K562 (cell line): ENCODE measurements around the gene GATB. TPM values are rescaled to one million over a fixed set of nuclear protein-coding genes. Genes with fewer than 3 reads are reported as not detected.

Experiments used
- ATAC-seq: fragments of 200-7000 bp; cut with Tn5 transposase; 3 replicates; pipeline ENCODE4 v1.9.1; 2020; ENCODE audit warnings: moderate library complexity
- BruUV-seq: library from RNA; stranded (reverse); fragments of 400-500 nt; replicated peaks from 2 replicates; lab custom pipeline; 2021; lab: Mats Ljungman, UMichigan
- CTCF ChIA-PET: fragments of 300-600 bp; formaldehyde crosslinking; extraction: SDS; loops from one replicate; lab custom pipeline; 2021; ENCODE audit warnings: low intra/inter-chr PET ratio; lab: Yijun Ruan, JAX
- POLR2A ChIA-PET: fragments of 300-600, 350-650 bp; sonication (Branson Sonifier 250); formaldehyde crosslinking; extraction: SDS; loops from one replicate; lab custom pipeline; 2021; ENCODE audit warnings: antibody characterized with exemption, inconsistent platforms; lab: Yijun Ruan, JAX
- DNase-seq, 4 experiments: peaks; one replicate each; pipeline versions ENCODE4 v3.0.0 to v3.0.0-alpha.2; 2011 to 2018; ENCODE audit warnings: low spot score in 3 of 4, mixed read lengths in 3 of 4; ENCODE audit errors: extremely low read depth in 1 of 4
- FAIRE-seq: peaks from 2 replicates; lab custom pipeline; 2011; peaks lifted over from hg19 to GRCh38; lab: Jason Lieb, UNC
- H2AFZ ChIP-seq: 2 replicates; pipeline ENCODE4 v1.6.0; 2011; ENCODE audit warnings: low read depth, low read length, control low read depth, inconsistent platforms
- H3K27ac ChIP-seq: fragments of 200-600 bp; 3 replicates; pipeline ENCODE4 v1.8.0; 2011; ENCODE audit warnings: low read depth, mild to moderate bottlenecking, control low read depth, inconsistent platforms, low read length, moderate library complexity, mixed read lengths; ENCODE audit errors: extremely low read depth
- H3K27me3 ChIP-seq, 2 experiments: fragments of 300-600 bp in 1 of 2; 2 replicates in 1 of 2; 3 replicates in 1 of 2; pipeline versions ENCODE4 v1.6.0 to v1.8.0; 2011; ENCODE audit warnings: inconsistent platforms in 2 of 2, low read length in 2 of 2, mild to moderate bottlenecking in 1 of 2, mixed read lengths in 1 of 2, moderate library complexity in 1 of 2; ENCODE audit not compliant: control insufficient read depth in 2 of 2, insufficient read depth in 2 of 2
- H3K36me3 ChIP-seq: fragments of 300-600 bp; 3 replicates; pipeline ENCODE4 v1.8.0; 2011; ENCODE audit warnings: mild to moderate bottlenecking, low read length, inconsistent platforms; ENCODE audit not compliant: control insufficient read depth, insufficient read depth
- H3K4me1 ChIP-seq, 2 experiments: fragments of 200-600 bp in 1 of 2; replicated peaks in 1 of 2; 2 replicates in 1 of 2; 3 replicates in 1 of 2; pipeline versions ENCODE4 v1.5.1 to v1.8.0; 2011; ENCODE audit warnings: inconsistent platforms in 2 of 2, low read length in 2 of 2, mild to moderate bottlenecking in 1 of 2, mixed read lengths in 1 of 2, moderate library complexity in 1 of 2; ENCODE audit not compliant: control insufficient read depth in 2 of 2, insufficient read depth in 2 of 2
- H3K4me2 ChIP-seq: 2 replicates; pipeline ENCODE4 v1.6.1; 2011; ENCODE audit warnings: low read length, control low read depth, inconsistent platforms, mixed read lengths; ENCODE audit not compliant: insufficient read depth
- H3K4me3 ChIP-seq: fragments of 200-600 bp; sonication (generic), shearing (Covaris generic); 2 replicates; pipeline ENCODE4 v1.5.1; 2016; ENCODE audit warnings: control low read depth, inconsistent platforms
- H3K79me2 ChIP-seq: fragments of 200-600 bp; 3 replicates; pipeline ENCODE4 v1.8.0; 2011; ENCODE audit warnings: low read length, inconsistent platforms; ENCODE audit not compliant: control insufficient read depth, insufficient read depth
- H3K9ac ChIP-seq, 2 experiments: 2 replicates each; pipeline versions ENCODE4 v1.6.0 to v1.6.1; 2011; ENCODE audit warnings: low read depth in 2 of 2, low read length in 2 of 2, control low read depth in 1 of 2, inconsistent platforms in 1 of 2, mild to moderate bottlenecking in 1 of 2, mixed read lengths in 1 of 2; ENCODE audit not compliant: insufficient read depth in 1 of 2
- H3K9me1 ChIP-seq: one replicate; pipeline ENCODE4 v1.6.0; 2011; ENCODE audit warnings: inconsistent platforms, mild to moderate bottlenecking, low read length, moderate library complexity; ENCODE audit not compliant: control insufficient read depth, insufficient read depth
- H3K9me3 ChIP-seq: replicated peaks from 2 replicates; pipeline ENCODE4 v1.5.1; 2011; ENCODE audit warnings: low read depth, low read length, inconsistent platforms; ENCODE audit not compliant: control insufficient read depth, insufficient read depth
- H4K20me1 ChIP-seq: replicated peaks from 2 replicates; pipeline ENCODE4 v1.6.1; 2011; ENCODE audit warnings: low read length, inconsistent platforms, mixed read lengths; ENCODE audit not compliant: control insufficient read depth, insufficient read depth
- ATF2 ChIP-seq: sonication (generic); formaldehyde crosslinking; IDR thresholded peaks from 2 replicates; pipeline ENCODE4 v1.8.1; 2022; ENCODE audit warnings: missing genetic modification reagents
- ERF ChIP-seq: fragments of 450-650 bp; formaldehyde crosslinking; IDR thresholded peaks from 2 replicates; pipeline ENCODE4 v1.4.0; 2020; ENCODE audit warnings: mild to moderate bottlenecking, mixed read lengths
- MEF2A ChIP-seq: IDR thresholded peaks from 2 replicates; pipeline ENCODE4 v1.6.1; 2011; ENCODE audit warnings: low read depth, mild to moderate bottlenecking, low read length, moderate library complexity; ENCODE audit not compliant: control insufficient read depth
- POLR2AphosphoS5 ChIP-seq: IDR thresholded peaks from 2 replicates; pipeline ENCODE4 v1.6.1; 2011; ENCODE audit warnings: mild to moderate bottlenecking, low read depth, low read length, moderate library complexity; ENCODE audit not compliant: control insufficient read depth, insufficient read depth
- PURB ChIP-seq: sonication (generic); formaldehyde crosslinking; IDR thresholded peaks from 2 replicates; pipeline ENCODE4 v1.9.0; 2021; ENCODE audit warnings: low read depth, mild to moderate bottlenecking, missing genetic modification reagents
- RB1 ChIP-seq: fragments of 450-650 bp; IDR thresholded peaks from 2 replicates; pipeline ENCODE4 v1.6.1; 2017; ENCODE audit warnings: low read depth, mild to moderate bottlenecking
- ZNF224 ChIP-seq: sonication (generic); formaldehyde crosslinking; IDR thresholded peaks from 2 replicates; pipeline ENCODE4 v1.8.0; 2022; ENCODE audit warnings: mild to moderate bottlenecking, missing genetic modification reagents
- ZNF263 ChIP-seq: sonication (generic); formaldehyde crosslinking; IDR thresholded peaks from 2 replicates; pipeline ENCODE4 v1.8.0; 2022; ENCODE audit warnings: mild to moderate bottlenecking, missing genetic modification reagents, borderline replicate concordance
- WGBS: fragments of 100-300 bp; shearing (Covaris generic); methylation state at CpG from one replicate; pipeline ENCODE4 v1.1.6; 2016; ENCODE audit warnings: low coverage, mixed read lengths; ENCODE audit not compliant: insufficient coverage; ENCODE audit errors: missing lambda C conversion rate; 5-methylcytosine and 5-hydroxymethylcytosine counted together
- in situ Hi-C: fragments of 300-500 bp; cut with MboI; formaldehyde crosslinking; loops from 4 replicates; pipeline ENCODE4 v1.15.0; 2018; ENCODE audit warnings: inconsistent platforms, mixed read lengths
- intact Hi-C: fragments of 100-400 bp; cut with micrococcal nuclease; formaldehyde crosslinking; loops from 2 replicates; pipeline ENCODE4 v1.14.2; 2022
- polyA plus RNA-seq, 8 experiments: library from polyadenylated mRNA; depleted of rRNA in 4 of 8; stranded (reverse) in 5 of 8; unstranded in 3 of 8; fragments of >200 nt; fragmentation: Nextera tagmentation in 2 of 8; fragmentation: Illumina TruSeq in 1 of 8; extraction: Ambion mirVana in 2 of 8; extraction: Trizol in 1 of 8; gene quantifications; 2 replicates each; pipeline versions ENCODE4 v1.2.1 to v1.2.3, GENCODE V29; 2011 to 2014; ENCODE audit warnings: inconsistent platforms in 1 of 8, missing spikeins in 1 of 8
- total RNA-seq, 7 experiments: library from RNA; depleted of rRNA in 6 of 7; stranded (reverse); fragments of >200 nt in 6 of 7; fragmentation: Illumina TruSeq in 2 of 7; extraction: Trizol in 2 of 7; gene quantifications; 2 replicates each; pipeline versions ENCODE4 v1.2.1 to v1.2.3, GENCODE V29; 2011 to 2021; ENCODE audit warnings: low replicate concordance in 1 of 7
- TF ChIP-seq, protein P1 (sequence below), 2 experiments: fragments of 450-650 bp in 1 of 2; sonication (generic) in 1 of 2; formaldehyde crosslinking in 1 of 2; IDR thresholded peaks; 2 replicates each; pipeline versions ENCODE4 v1.7.1 to v1.9.0; 2016 to 2022; ENCODE audit warnings: inconsistent platforms in 1 of 2, mild to moderate bottlenecking in 1 of 2, missing genetic modification reagents in 1 of 2
- TF ChIP-seq, protein P2 (sequence below): fragments of 450-650 bp; conservative IDR thresholded peaks from 2 replicates; pipeline ENCODE4 v1.6.1; 2016; ENCODE audit warnings: missing genetic modification characterization, low read depth, mild to moderate bottlenecking, control low read depth, missing compliant biosample characterization

Gene GATB
- total and polyA plus RNA-seq, 9 of the 15 experiments (the other 6 are each of a cell fraction or from before 2014, with no cell fraction given) = 15.3 to 31.8 (median 26.2) TPM

GRCh38 chr4:151721916-151722315, 38.9 kb downstream of the GATB start:
- Histone ChIP-seq H3K79me2 (no peaks in the 10 kb centered on the region), H3K9me3 (no peaks in the 10 kb centered on the region), H3K9ac (no peak overlapping the region), H3K4me1 (no peaks in the 10 kb centered on the region), H2AFZ (no peak overlapping the region), H3K4me2 (no peak overlapping the region), H3K9me1 (no peaks in the 10 kb centered on the region), H4K20me1 (no peaks in the 10 kb centered on the region), H3K27me3 (no peaks in the 10 kb centered on the region), H3K4me3 (no peak overlapping the region), H3K27ac (no peak overlapping the region), H3K36me3 (no peaks in the 10 kb centered on the region; the same call in 2 of the 3 replicates)
- in situ Hi-C loops (no loop called here), intact Hi-C loops (no loop called here)
- POLR2A ChIA-PET = interaction anchor here (1.1 kb wide), 1 partner anchor 9 kb away, joined by 4 read pairs; no protein-coding TSS in a partner anchor
- no TSS peak for BruUV-seq
- 72% methylated on average over 2 of the region's 2 CpGs for WGBS
- CTCF ChIA-PET = no interaction called here
- DNase-seq = no peak
- no peak for FAIRE-seq
- ATAC-seq = no peak
- TF ChIP-seq ZNF263 (CRISPR knock-in tag) = no peak
- no peak for TF ChIP-seq MEF2A
- TF ChIP-seq, protein P1, sequence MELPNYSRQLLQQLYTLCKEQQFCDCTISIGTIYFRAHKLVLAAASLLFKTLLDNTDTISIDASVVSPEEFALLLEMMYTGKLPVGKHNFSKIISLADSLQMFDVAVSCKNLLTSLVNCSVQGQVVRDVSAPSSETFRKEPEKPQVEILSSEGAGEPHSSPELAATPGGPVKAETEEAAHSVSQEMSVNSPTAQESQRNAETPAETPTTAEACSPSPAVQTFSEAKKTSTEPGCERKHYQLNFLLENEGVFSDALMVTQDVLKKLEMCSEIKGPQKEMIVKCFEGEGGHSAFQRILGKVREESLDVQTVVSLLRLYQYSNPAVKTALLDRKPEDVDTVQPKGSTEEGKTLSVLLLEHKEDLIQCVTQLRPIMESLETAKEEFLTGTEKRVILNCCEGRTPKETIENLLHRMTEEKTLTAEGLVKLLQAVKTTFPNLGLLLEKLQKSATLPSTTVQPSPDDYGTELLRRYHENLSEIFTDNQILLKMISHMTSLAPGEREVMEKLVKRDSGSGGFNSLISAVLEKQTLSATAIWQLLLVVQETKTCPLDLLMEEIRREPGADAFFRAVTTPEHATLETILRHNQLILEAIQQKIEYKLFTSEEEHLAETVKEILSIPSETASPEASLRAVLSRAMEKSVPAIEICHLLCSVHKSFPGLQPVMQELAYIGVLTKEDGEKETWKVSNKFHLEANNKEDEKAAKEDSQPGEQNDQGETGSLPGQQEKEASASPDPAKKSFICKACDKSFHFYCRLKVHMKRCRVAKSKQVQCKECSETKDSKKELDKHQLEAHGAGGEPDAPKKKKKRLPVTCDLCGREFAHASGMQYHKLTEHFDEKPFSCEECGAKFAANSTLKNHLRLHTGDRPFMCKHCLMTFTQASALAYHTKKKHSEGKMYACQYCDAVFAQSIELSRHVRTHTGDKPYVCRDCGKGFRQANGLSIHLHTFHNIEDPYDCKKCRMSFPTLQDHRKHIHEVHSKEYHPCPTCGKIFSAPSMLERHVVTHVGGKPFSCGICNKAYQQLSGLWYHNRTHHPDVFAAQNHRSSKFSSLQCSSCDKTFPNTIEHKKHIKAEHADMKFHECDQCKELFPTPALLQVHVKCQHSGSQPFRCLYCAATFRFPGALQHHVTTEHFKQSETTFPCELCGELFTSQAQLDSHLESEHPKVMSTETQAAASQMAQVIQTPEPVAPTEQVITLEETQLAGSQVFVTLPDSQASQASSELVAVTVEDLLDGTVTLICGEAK (IDR thresholded peaks at IDR 0.05) = no peak
- TF ChIP-seq, protein P1 (CRISPR knock-in tag; IDR thresholded peaks at IDR 0.05) = no peak
- TF ChIP-seq, protein P2, sequence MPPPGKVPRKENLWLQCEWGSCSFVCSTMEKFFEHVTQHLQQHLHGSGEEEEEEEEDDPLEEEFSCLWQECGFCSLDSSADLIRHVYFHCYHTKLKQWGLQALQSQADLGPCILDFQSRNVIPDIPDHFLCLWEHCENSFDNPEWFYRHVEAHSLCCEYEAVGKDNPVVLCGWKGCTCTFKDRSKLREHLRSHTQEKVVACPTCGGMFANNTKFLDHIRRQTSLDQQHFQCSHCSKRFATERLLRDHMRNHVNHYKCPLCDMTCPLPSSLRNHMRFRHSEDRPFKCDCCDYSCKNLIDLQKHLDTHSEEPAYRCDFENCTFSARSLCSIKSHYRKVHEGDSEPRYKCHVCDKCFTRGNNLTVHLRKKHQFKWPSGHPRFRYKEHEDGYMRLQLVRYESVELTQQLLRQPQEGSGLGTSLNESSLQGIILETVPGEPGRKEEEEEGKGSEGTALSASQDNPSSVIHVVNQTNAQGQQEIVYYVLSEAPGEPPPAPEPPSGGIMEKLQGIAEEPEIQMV (tag) = no peak
- no peak for TF ChIP-seq RB1
- TF ChIP-seq PURB (CRISPR knock-in tag) = no peak
- TF ChIP-seq ZNF224 = no peak
- TF ChIP-seq POLR2AphosphoS5 = no peak
- TF ChIP-seq ERF (CRISPR knock-in tag) = no peak
- TF ChIP-seq ATF2 = no peak
